NCI-H345 treated with DMSO at 0.1 percent for 48 hours (cell line): ENCODE results near the gene CACNA1F.
A peak's percentile ranks its signal among the peaks of the same experiment; 100 is the strongest.

Source experiments
- DNase-seq: peaks from one replicate; lab custom pipeline; 2025; ENCODE audit not compliant: unreplicated experiment; lab: John Stamatoyannopoulos, UW

The CACNA1F gene

DNA sequence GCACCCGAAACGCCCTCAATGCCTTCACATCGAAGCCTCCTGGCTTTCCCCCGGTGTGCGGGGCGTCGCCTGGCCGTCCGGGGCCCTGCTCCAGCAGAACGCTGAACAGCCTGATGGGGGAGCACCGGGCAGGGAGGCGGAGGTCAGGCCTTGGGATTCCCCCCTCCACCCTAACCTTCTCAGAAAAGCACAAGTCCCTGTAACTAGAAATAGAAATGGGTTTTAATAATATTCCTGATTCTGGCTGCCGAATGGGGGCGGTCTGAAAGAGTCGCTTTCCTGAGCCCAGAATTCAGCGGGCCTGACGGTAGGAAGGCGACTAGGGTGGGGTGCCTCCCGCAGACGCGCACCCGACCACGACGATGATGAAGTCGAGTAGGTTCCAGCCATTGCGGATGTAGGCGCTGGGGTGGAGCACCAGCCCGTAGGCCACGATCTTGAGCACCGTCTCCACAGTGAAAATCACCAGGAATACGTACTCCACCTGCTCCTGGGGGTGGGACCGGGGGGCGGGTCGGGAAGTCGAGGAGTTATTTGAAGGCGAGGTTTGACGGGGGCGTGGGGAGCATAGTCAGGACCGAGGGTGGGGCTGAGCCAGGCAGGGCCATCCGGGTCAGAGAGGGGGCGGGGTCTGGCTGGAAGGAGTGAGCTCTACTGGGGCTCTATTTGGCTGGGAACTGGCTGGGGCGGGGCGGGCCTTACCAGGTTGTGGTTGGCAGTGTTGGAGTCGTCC lies 2.5 kb downstream of the CACNA1F start:
- peak; percentile 37 for DNase-seq

- DNase-seq, result no peak
These were observed 5.0 kb downstream of the CACNA1F start for GRCh38 chrX:49228185-49228584.

GRCh38 chrX:49227726-49228125 lies 5.4 kb downstream of the CACNA1F start:
- no peak for DNase-seq

DNA sequence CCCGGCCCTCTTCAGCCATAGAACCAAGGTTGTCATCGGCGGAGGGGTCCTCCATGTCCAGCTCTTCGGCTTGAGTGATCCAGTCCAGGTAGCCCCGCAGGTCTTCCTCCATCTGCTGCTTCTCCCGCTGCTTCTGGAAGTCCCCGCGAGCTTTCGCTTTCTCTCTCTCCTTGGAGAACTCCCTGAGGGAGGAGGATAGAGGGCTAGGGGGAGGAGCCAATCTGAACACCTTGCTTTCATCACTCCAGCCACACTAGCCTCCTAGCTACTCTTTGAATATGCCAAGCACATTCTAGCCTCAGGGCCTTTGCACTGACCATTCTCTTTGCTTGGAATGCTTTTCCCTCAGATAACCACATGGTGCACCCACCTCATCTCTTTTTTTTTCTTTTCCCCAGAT lies 6.2 kb downstream of the CACNA1F start:
- no peak for DNase-seq

DNA sequence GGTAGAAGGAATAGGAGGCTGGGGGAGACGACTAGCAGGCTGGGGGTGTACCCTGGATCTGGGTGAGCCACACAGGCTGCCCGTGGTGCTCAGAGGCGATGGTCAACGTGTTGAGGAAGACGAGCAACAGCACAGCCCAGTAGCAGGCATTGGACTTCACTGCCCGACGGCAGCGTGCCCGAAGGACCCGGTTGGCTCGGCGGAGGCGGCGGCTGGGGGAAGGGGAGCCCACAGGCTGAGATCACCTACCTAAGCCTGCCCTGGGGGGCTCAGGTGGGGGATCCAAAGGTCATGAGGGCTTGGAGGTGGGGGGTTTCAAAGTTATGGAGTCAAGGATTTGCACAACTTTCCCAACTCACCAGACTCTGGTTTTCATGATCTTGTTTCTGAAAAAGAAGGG lies 7.3 kb downstream of the CACNA1F start:
- DNase-seq, result no peak

DNA sequence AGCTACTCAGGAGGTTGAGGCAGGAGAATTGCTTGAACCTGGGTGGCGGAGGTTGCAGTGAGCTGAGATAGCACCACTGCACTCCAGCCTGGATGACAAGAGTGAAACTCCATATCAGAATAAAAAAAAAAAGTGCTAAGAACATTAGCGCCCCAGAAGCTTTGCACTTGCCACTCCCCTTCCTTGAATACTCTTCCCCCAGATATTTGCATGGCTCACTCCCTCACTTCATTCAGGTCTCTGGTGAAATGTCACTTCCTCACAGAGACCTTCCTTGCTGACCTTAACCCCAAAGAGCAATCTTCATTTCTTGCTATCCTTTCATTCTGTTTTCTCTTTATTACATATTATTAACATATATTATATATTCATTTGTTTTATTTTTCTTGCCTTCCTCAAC lies 11.3 kb downstream of the CACNA1F start:
- no peak for DNase-seq

DNA sequence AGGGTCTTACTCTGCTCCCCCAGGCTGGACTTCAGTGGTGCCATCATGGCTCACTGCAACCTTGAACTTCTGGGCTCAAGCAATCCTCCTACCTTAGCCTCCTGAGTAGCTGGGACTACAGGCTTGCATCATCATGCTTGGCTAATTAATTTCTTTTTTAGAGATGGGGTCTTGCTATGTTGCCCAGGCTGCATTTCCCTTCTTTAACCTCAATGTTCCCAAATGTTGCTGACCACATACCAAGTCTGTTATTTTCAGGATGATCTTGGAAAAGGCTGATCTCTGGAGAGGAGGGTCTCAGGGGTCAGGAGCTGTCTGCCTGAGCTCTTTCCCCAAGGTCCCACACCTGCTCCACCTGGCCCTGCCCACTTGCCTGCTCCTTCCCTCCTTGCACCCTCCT lies 13.0 kb downstream of the CACNA1F start:
- DNase-seq, result no peak

DNA sequence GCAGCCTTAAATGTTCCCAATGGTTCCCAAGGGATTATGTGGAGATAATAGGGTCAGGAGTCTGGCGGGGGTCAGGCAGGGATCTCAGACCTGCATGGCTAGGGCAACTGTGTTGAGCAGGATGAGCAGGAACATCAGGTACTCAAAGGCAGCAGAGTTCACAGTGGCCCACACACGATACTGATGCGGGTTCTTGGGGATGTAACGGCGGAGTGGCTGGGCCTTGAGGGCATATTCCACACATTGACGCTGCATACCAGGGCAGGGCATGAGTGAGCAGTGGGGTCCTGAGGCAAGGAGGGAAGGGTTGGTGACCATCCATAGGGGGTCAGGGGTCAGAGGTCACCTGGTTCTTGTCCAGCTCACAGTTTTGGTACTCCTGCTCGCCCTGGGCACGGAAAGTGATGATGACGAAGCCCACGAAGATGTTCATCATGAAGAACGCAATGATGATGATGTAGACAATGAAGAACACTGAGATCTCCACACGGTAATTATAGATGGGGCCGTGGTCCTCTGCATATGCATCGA lies 18.1 kb downstream of the CACNA1F start:
- DNase-seq, result no peak

DNA sequence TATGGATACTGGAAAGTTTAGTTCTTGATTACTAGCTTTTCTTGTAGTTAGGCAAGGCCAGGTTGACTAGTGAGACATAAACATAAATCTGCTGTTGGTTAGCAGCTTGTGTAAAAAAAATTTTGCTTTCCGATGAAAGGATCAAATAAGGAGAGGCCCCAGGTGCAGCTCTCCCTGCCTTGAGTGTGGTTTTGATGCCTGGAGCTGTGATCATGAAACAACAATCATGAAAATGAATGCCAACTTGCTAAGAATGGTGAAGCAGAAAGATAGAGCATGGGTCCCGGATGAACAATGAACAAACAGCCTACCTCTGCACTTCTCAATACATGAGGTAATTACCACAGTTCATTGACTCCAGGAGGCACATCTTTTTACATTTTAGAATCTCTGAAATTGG lies 18.7 kb downstream of the CACNA1F start:
- DNase-seq, result no peak

DNA sequence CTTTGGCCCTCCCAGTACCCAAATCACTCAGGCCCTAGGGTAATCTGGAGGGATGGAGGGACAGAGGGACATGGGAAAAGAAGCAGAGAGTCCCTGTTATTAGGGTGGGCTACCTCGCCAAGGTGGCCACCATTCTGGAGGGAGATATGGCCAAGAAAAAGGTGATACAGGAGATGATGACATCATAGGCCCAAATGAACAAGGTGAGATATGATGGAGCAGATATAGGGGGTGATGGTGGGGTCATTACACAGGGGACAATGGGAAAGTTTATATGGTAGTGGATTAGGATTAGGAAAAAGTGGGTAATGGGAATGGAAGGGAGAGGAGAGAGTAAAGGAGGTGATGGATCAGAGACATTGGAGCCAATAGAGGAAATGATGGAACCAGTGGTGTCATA lies 20.3 kb downstream of the CACNA1F start:
- DNase-seq, result no peak

DNA sequence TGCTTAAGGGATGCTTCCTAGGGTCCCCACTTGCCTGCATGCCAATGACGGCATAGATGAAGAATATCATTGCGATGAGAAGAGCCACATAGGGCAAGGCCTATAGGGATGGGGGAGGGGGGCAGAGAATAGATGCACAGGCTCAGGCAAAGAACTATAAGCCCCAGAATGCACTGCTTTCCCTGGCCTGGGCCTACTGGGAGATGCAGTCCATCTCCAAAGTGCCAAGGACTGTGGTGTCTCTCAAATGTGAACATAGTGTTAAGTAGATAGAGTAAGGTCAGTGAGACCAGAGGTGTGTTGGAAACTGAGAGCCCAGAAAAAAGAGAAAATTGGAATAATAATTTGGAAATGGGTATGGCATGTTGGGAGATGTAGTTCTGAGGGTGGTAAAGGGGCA lies 20.9 kb downstream of the CACNA1F start:
- DNase-seq, result no peak

DNA sequence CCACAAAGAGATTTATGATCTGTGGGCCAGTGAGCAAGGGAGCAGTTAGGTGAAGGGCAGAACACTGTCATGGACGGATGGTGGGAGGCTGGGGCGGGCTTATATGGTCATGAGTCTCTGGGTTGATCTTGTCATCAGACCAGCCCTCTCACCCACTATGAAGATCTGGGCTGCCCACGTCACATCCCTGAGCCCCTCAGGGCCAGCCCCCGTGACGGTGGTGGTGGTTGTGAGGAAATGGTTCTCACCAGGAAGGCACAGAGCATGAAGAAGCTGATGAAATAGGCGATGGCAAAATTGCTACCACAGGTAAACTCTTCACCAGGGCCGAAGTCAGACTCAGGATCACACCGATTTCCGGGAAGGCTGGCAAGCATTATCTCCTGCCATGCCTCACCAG lies 22.1 kb downstream of the CACNA1F start:
- DNase-seq, result no peak

DNA sequence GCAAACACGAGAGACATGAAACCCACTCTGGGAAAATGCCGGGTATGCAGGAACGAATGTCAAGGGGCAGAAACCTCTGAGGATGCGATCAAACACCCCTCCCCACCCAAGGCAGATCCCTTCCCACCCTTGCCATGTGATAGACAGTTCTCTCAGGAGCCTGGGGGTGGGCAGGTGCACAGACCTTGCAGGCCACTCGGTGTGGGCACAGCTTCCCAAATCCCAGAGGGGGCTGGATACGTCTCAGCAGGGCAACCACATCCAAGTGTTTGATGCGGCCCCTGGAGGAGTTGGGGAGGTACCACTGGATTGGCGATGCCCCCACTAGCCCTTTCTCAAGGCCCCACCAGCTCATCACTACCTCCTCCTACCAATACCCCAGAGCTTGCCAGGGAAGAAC lies 22.7 kb downstream of the CACNA1F start:
- DNase-seq, result no peak

GRCh38 chrX:49209434-49210251 lies 23.5 kb downstream of the CACNA1F start:
- DNase-seq, result no peak

DNA sequence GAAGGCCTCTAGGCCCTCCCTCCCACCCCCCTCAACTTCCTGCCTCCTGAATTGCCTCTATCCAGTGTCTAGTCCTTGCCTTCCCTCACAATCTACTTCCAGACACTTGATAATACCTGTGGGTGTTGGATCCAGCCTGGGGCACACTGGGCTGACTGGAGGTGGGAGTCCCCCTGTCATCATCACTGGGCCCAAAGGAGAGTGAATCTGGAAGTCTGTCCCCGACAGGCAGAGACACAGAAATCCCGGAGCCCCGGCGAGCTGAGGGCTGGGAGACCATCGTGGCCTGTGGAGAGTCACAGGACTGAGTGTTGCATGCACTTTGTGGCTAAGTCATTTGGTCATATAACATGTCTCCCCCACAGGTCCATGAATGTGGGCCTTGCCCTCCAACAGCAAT lies 24.7 kb downstream of the CACNA1F start:
- no peak for DNase-seq

DNA sequence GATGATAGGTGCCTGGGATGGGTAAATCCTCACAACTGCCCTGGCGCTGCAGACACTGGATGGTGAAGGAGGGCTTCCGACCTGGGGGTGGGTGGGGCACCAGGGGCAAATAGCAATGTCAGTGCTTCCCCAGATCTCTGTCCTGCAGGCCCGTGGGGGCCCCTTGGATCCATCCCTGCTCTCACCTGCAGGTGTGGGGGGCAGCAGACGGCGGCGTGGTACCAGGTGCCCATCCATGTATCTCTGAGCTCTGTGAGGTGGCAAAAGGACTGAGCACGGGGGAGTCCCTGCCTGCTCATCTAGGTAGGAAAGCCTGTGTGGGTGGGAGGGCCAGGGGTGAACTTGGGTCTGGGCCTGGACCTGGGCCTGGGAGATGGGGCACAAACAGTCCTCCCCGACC lies 26.6 kb downstream of the CACNA1F start:
- DNase-seq, result no peak

- no peak for DNase-seq
These were observed 27.7 kb downstream of the CACNA1F start for GRCh38 chrX:49205443-49205842.

GRCh38 chrX:49204709-49205108 lies 28.4 kb downstream of the CACNA1F start:
- DNase-seq, result no peak

GRCh38 chrX:49204017-49204416 lies 29.1 kb downstream of the CACNA1F start:
- no peak for DNase-seq

DNA sequence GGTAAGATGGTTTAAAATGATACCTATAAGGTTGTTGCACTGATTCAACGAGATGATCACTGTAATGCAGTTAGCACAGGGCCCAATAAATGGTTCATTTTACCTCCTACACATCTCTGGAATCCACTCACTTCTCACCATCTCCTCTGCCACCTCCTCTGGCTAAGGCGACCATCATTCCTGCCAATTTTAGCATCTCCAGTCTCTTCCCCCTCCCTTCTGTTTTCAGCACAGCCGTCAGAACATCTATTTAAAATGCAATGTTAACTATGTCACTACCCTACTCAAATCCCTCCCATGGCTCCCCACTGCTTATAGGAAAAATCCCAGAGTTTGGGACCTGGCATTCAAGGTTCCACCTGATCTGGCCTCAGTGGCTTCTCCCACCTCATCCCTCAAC lies 29.6 kb downstream of the CACNA1F start:
- DNase-seq, result no peak

DNA sequence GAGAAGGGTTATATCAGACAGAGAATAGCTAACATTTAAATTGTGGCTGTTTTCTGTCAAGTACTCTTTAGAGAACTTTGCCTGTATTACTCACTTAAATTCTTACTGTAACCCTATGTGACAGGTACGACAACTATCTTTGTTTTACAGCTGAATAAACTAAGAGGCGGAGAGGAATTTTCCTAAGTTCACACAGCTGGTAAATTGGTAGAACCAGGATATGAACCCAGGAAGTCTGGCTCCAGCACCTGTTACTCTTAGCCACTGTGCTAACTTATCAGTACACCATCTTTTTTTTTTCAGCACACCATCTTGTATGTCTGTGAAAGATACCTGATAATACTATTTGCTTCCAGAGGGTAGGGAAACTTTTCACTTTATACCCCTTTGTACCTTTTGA lies 31.1 kb downstream of the CACNA1F start:
- no peak for DNase-seq
